HL-60/S4 (cell line): Measurements from ENCODE around the gene PWWP2B.

Experiments
- in situ Hi-C: fragments of 300-500 bp; cut with MboI; formaldehyde crosslinking; loops from 2 replicates; pipeline ENCODE4 v1.14.3; 2022; ENCODE audit warnings: low sequenced_read_pairs

PWWP2B gene

GRCh38 chr10:132391676-132392020 lies 5.4 kb upstream of the PWWP2B start:
- in situ Hi-C loops = loop anchor here (5.0 kb wide), 1 partner anchor 51 kb away; no protein-coding TSS in a partner anchor

GRCh38 chr10:132392184-132392800 lies 4.7 kb upstream of the PWWP2B start:
- in situ Hi-C loops = loop anchor here (5.0 kb wide), 1 partner anchor 50 kb away; no protein-coding TSS in a partner anchor

GRCh38 chr10:132392811-132393694 lies 3.9 kb upstream of the PWWP2B start:
- in situ Hi-C loops = loop anchor here (5.0 kb wide), 1 partner anchor 49 kb away; no protein-coding TSS in a partner anchor

GRCh38 chr10:132393695-132394181 lies 3.3 kb upstream of the PWWP2B start:
- in situ Hi-C loops = loop anchor here (5.0 kb wide), 1 partner anchor 49 kb away; no protein-coding TSS in a partner anchor

- in situ Hi-C loops = loop anchor here (5.0 kb wide), 1 partner anchor 48 kb away; no protein-coding TSS in a partner anchor
Observed at GRCh38 chr10:132394201-132394811, 2.7 kb upstream of the PWWP2B start.

GRCh38 chr10:132394936-132395703 lies 1.9 kb upstream of the PWWP2B start:
- in situ Hi-C loops = loop anchor here (5.0 kb wide), 1 partner anchor 47 kb away; no protein-coding TSS in a partner anchor

GRCh38 chr10:132395704-132396493 lies 1.1 kb upstream of the PWWP2B start:
- in situ Hi-C loops = no loop called here

GRCh38 chr10:132396494-132397035 lies 435 bp upstream of the PWWP2B start:
- in situ Hi-C loops = no loop called here

GRCh38 chr10:132397671-132398565 lies 918 bp downstream of the PWWP2B start:
- in situ Hi-C loops = no loop called here

GRCh38 chr10:132398566-132398991 lies 1.6 kb downstream of the PWWP2B start:
- in situ Hi-C loops = no loop called here

- in situ Hi-C loops = no loop called here
Observed at GRCh38 chr10:132399117-132400035, 2.4 kb downstream of the PWWP2B start.

- in situ Hi-C loops = no loop called here
Observed at GRCh38 chr10:132400041-132400546, 3.1 kb downstream of the PWWP2B start.

- in situ Hi-C loops = no loop called here
Observed at GRCh38 chr10:132400547-132401151, 3.6 kb downstream of the PWWP2B start.

GRCh38 chr10:132401401-132402118 lies 4.6 kb downstream of the PWWP2B start:
- in situ Hi-C loops = no loop called here

GRCh38 chr10:132402781-132403241 lies 5.8 kb downstream of the PWWP2B start:
- in situ Hi-C loops = no loop called here
